Small intestine (tissue), 7 donors: ENCODE data around the gene BLOC1S6. TPM values are rescaled to one million over a fixed set of nuclear protein-coding genes. Genes with fewer than 3 reads are reported as not detected.

Source experiments
- DNase-seq, 2 donors: peaks; one replicate each; pipeline versions ENCODE4 v3.0.0 to v3.0.0-alpha.2; 2013
- FAIRE-seq: peaks from 2 replicates; lab custom pipeline; 2012; peaks lifted over from hg19 to GRCh38; lab: Jason Lieb, UNC
- H3K27ac ChIP-seq, 3 donors: one replicate each; pipeline ENCODE4 v1.5.1; 2013; ENCODE audit warnings: low read length in 2 of 3, mild to moderate bottlenecking in 2 of 3, control low read depth in 1 of 3, inconsistent platforms in 1 of 3, low read depth in 1 of 3, moderate library complexity in 1 of 3
- H3K27me3 ChIP-seq, 3 donors: one replicate each; pipeline ENCODE4 v1.6.1; 2013; ENCODE audit warnings: low read length in 3 of 3, inconsistent platforms in 1 of 3; ENCODE audit not compliant: control insufficient read depth in 3 of 3, insufficient read depth in 3 of 3
- H3K36me3 ChIP-seq, 3 donors: one replicate each; pipeline ENCODE4 v1.6.1; 2013; ENCODE audit warnings: low read length in 3 of 3, inconsistent platforms in 1 of 3, low read depth in 1 of 3, mild to moderate bottlenecking in 1 of 3, moderate library complexity in 1 of 3; ENCODE audit not compliant: control insufficient read depth in 3 of 3, insufficient read depth in 2 of 3
- H3K4me1 ChIP-seq, 3 donors: one replicate each; pipeline ENCODE4 v1.6.1; 2013; ENCODE audit warnings: low read length in 2 of 3, inconsistent platforms in 1 of 3, low read depth in 1 of 3, mild to moderate bottlenecking in 1 of 3, moderate library complexity in 1 of 3; ENCODE audit not compliant: control insufficient read depth in 3 of 3, insufficient read depth in 2 of 3
- H3K4me3 ChIP-seq, 3 donors: one replicate each; pipeline ENCODE4 v1.5.1; 2013; ENCODE audit warnings: low read length in 3 of 3, control low read depth in 1 of 3, inconsistent platforms in 1 of 3, low read depth in 1 of 3, mild to moderate bottlenecking in 1 of 3, moderate library complexity in 1 of 3
- H3K9me3 ChIP-seq, 2 donors: one replicate each; pipeline ENCODE4 v1.6.1; 2013; ENCODE audit warnings: low read depth in 1 of 2, low read length in 1 of 2; ENCODE audit not compliant: control insufficient read depth in 2 of 2, insufficient read depth in 1 of 2
- WGBS, 3 donors: extraction: QIAGEN DNeasy Blood & Tissue Kit; methylation state at CpG; one replicate each; pipeline ENCODE4 v1.1.7; 2013; 5-methylcytosine and 5-hydroxymethylcytosine counted together
- polyA plus RNA-seq, 4 donors: library from polyadenylated mRNA; stranded (reverse) in 3 of 4; unstranded in 1 of 4; fragments of 200-250 nt in 3 of 4; fragments of 120-200 nt in 1 of 4; gene quantifications; one replicate each; pipeline versions ENCODE4 v1.2.1 to v1.2.3, GENCODE V29; 2013
- donor health status: healthy with polysubstance abuse.
- donor health status: control.
- donor health status: control.
- donor health status: Bipolar disorder and iron deficiency.
- donor health status: healthy.

Gene BLOC1S6
- polyA plus RNA-seq, 4 donors: 14.3 to 43.0 (median 21.8) TPM

DNA sequence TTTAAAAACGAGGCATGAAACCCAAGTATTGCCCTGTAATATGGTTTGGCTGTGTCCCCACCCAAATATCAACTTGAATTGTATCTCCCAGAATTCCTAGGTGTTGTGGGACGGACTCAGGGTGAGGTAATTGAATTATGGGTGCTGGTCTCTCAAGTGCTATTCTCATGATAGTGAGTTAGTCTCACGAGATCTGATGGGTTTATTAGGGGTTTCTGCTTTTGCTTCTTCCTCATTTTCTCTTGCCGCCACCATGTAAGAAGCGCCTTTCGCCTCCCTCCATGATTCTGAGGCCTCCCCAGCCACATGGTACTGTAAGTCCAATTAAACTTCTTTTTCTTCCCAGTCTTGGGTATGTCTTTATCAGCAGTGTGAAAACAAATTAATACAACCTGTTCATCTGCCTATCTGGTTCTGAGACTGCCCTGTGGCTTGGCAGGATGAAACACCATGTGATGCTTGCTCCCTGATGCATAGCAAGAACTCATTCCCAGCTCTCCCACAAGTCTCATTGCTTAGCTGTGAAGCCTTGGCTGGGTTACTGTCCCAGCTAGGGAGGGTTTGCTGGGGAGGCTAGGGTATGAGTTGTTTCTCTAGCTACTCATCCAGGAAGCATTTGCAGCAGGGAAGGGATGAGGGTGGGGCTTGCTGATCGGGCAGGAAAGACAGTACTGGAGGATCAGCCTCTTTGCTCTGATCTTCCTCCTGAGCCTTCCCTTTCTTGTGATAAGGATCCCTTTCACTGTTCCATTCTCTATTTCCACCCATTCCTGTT is 43.9 kb downstream of the BLOC1S6 start:
- Histone ChIP-seq H3K27ac (peak overlapping the region in 1 of 3 donors; percentile 41), H3K27me3 (no peaks in the 10 kb centered on the region), H3K4me3 (no peak overlapping the region), H3K4me1 (peaks cover 0 to 2% (median 0%) of the 10 kb centered on the region in 3 donors), H3K9me3 (peaks cover 0 to 13% of the 10 kb centered on the region in 2 donors), H3K36me3 (no peaks in the 10 kb centered on the region)
- FAIRE-seq (no peak), DNase-seq (peak; percentile 21 to 32)
- 74 to 76% (median 75%) methylated on average over 7 of the region's 7 CpGs for WGBS, 3 donors

DNA sequence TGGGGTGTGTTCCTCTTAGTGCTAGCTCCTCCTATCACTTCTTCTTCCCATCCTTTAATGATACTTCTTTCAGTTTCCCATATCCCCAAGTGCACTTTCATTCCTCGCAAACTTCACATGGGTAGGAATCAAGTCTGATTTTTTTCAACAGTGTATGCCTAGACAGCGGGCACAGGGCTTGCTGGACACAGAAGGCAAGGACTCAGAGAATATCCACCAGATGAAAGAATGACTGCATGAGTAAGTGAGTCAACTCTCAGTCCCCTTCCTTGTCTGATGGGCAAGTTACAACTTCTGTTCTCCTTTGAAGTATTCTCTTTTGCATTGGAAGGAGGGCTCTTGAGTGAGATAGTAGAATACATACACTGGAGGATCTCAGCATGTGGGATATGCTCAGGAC is 44.6 kb downstream of the BLOC1S6 start:
- no peaks in the 10 kb centered on the region for H3K27me3 ChIP-seq
- WGBS, 3 donors: 51 to 63% (median 58%) methylated on average over 2 of the region's 2 CpGs
- no peak for FAIRE-seq
- H3K36me3 ChIP-seq: no peaks in the 10 kb centered on the region
- H3K4me1 ChIP-seq: peaks cover under 1 to 3% (median under 1%) of the 10 kb centered on the region in 3 donors
- H3K27ac ChIP-seq: peak overlapping the region in 1 of 3 donors; percentile 41
- no peak for DNase-seq
- peaks cover 0 to 12% of the 10 kb centered on the region in 2 donors for H3K9me3 ChIP-seq
- H3K4me3 ChIP-seq: no peak overlapping the region

DNA sequence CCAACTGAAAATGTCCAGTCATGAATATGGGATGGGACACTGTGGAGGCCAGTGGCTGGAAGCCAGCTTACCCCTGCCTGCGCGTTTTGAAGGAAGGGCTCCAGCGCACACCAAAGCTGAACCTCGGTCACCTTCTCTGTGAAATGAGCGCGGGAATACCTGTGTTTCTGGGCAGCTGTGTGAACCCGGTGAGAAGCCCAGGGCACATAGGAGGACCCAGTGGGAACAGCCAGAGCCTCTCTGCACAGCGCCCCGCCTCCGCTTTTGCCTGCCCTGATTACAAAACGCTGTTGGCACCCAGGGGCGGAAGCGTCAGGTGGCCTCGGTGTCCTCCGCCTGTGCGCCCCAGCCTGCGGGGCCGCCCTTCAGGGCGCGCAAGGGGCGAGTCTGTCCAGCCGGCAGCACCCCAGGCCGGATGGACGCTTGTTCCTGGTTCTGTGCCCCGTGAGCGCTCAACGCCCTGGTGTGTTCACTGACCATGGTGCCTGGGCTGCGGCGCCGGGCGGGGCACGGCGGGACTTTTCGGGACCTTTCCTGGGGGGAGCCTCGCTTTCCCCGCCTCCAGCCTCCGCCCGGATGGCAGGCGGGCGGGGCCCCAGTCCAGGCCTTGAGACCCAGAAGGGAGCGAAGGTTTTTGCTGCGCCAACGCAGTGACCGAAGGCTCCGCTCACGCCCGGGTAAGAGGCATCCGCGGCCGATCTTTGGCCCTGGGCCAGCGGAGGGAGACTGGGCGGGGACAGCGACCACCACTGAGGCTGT is 47.4 kb downstream of the BLOC1S6 start, which contains the start of gene SQOR:
Gene SQOR (plus strand): TSS at position 598 of the 759 bp plus-strand sequence. CDS start 23,895 bp downstream, outside the sequence.
- Histone ChIP-seq H3K36me3 (no peaks in the 10 kb centered on the region), H3K4me1 (peaks cover 6 to 26% (median 19%) of the 10 kb centered on the region in 3 donors), H3K9me3 (no peaks in the 10 kb centered on the region), H3K27me3 (no peaks in the 10 kb centered on the region), H3K27ac (peak within 1 kb of the TSS; percentile 96 to 98 (median 97)), H3K4me3 (peak within 1 kb of the TSS; percentile 55 to 91 (median 74))
- WGBS, 3 donors: 1 to 3% (median 1%) methylated on average over 52 to 53 of the region's 53 CpGs
- FAIRE-seq (no peak), DNase-seq (peak; percentile 92 to 94)

DNA sequence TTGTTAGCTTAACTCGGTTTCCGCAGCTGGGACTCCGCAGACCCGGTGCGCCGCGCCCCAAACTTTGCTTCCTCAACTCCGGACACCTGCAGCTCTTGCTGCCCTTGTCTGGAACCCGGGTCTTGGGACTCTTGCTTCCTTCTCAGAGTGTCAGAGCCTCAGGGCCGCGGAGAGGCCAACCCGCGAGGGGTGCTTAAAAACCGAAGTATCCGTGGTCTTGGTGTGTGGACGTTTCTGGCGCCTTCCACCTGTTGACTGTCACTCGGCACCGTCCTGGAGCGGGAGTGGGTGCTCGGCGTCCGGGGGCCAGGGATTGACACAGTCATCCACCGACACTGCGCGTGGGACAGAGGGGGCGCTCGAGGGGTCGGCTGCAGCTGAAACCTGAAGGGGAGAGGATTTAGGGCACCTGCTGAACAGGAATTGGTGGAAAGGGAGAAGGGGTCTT is 48.0 kb downstream of the BLOC1S6 start:
- Histone ChIP-seq H3K27me3 (no peaks in the 10 kb centered on the region), H3K27ac (peak overlapping the region; percentile 96 to 98 (median 97)), H3K4me1 (peaks cover 7 to 32% (median 19%) of the 10 kb centered on the region in 3 donors), H3K9me3 (no peaks in the 10 kb centered on the region), H3K4me3 (peak overlapping the region; percentile 55 to 91 (median 74)), H3K36me3 (no peaks in the 10 kb centered on the region)
- DNase-seq: peak; percentile 64 to 85
- FAIRE-seq: no peak
- 0% methylated on average over 29 of the region's 29 CpGs for WGBS, 3 donors

GRCh38 chr15:45635763-45636292 is 48.6 kb downstream of the BLOC1S6 start:
- H3K27me3 ChIP-seq: no peaks in the 10 kb centered on the region
- H3K27ac ChIP-seq: peak overlapping the region; percentile 96 to 98 (median 97)
- FAIRE-seq (no peak), DNase-seq (no peak)
- H3K4me1 ChIP-seq: peaks cover 10 to 38% (median 19%) of the 10 kb centered on the region in 3 donors
- H3K36me3 ChIP-seq: no peaks in the 10 kb centered on the region
- no peaks in the 10 kb centered on the region for H3K9me3 ChIP-seq
- 10 to 41% (median 23%) methylated on average over 17 of the region's 17 CpGs for WGBS, 3 donors
- peak overlapping the region; percentile 55 to 91 (median 74) for H3K4me3 ChIP-seq

GRCh38 chr15:45637141-45637540 is 50.0 kb downstream of the BLOC1S6 start:
- FAIRE-seq (no peak), DNase-seq (no peak)
- peak overlapping the region in 2 of 3 donors; percentile 4 to 27 for H3K4me3 ChIP-seq
- peak overlapping the region; percentile 66 to 86 (median 77) for H3K27ac ChIP-seq
- WGBS, 3 donors: 58 to 69% (median 63%) methylated on average over 1 of the region's 1 CpG
- H3K27me3 ChIP-seq: no peaks in the 10 kb centered on the region
- no peaks in the 10 kb centered on the region for H3K36me3 ChIP-seq
- no peaks in the 10 kb centered on the region for H3K9me3 ChIP-seq
- peaks cover 17 to 47% (median 26%) of the 10 kb centered on the region in 3 donors for H3K4me1 ChIP-seq

DNA sequence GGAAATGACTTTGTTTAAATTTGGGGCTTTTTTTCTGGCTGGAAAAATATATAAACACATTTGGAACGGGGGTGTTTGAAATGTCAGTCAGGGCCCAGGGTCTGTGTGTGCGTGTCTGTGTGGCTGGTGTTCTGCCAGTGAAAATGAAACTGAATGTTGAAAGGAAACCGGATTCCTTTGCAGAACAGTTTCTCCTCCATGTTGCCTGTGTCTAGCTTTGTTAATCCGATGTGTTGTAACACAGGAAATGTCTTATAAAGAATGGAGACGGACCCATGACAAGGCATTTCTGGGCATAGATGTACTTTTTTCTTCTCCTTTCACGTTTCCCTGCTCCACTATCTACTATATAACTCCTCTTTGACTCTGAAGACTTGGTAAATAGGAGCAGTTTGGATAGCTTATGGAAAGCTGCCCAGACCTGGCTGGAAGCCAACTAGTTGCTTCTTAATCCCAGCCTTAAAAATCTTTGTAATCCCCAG is 50.4 kb downstream of the BLOC1S6 start:
- Histone ChIP-seq H3K36me3 (no peaks in the 10 kb centered on the region), H3K27me3 (no peaks in the 10 kb centered on the region), H3K4me3 (peak overlapping the region in 1 of 3 donors; percentile 4), H3K4me1 (peaks cover 17 to 50% (median 27%) of the 10 kb centered on the region in 3 donors), H3K27ac (peak overlapping the region; percentile 66 to 86 (median 77)), H3K9me3 (no peaks in the 10 kb centered on the region)
- WGBS, 3 donors: 0 to 1% (median 0%) methylated on average over 6 of the region's 6 CpGs
- DNase-seq: peak; percentile 86 to 88
- FAIRE-seq: no peak

DNA sequence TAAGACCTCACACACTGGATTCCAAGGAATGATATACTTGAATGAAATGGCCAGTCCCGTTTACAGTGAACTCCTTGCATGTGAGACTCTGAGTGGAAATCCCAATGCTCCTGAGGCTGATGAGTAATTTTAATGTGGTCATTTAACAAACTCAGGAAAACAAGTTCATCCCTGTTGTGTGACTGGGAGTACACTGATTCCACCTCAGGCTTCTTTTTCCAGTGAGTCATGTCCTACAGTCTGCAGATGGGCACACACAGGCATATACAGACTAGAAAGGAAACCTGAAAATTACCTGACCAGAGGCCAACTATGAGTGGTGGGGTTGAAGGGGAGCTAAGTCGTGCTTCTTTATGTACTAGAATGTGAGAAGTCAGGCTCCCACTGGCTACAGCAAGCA is 53.4 kb downstream of the BLOC1S6 start:
- no peaks in the 10 kb centered on the region for H3K36me3 ChIP-seq
- no peaks in the 10 kb centered on the region for H3K9me3 ChIP-seq
- WGBS, 3 donors: 44 to 65% (median 52%) methylated on average over 2 of the region's 2 CpGs
- peak overlapping the region in 2 of 3 donors; percentile 77 to 82 for H3K27ac ChIP-seq
- H3K4me3 ChIP-seq: no peak overlapping the region
- peak; percentile 31 to 49 for DNase-seq
- peaks cover 19 to 60% (median 36%) of the 10 kb centered on the region in 3 donors for H3K4me1 ChIP-seq
- H3K27me3 ChIP-seq: no peaks in the 10 kb centered on the region
- no peak for FAIRE-seq
